K562 (cell line): ENCODE results near the gene FAM43B. TPM values are rescaled to one million over a fixed set of nuclear protein-coding genes. Genes with fewer than 3 reads are reported as not detected.

ENCODE experiments used
- ARNT ChIP-seq, 2 experiments: fragments of 450-650 bp; IDR thresholded peaks; 2 replicates each; pipeline ENCODE4 v1.6.1; 2016; ENCODE audit warnings: mild to moderate bottlenecking in 1 of 2
- ATF1 ChIP-seq, 2 experiments: fragments of 450-650 bp in 1 of 2; IDR thresholded peaks; 2 replicates each; pipeline ENCODE4 v1.6.1; 2016; ENCODE audit warnings: missing compliant biosample characterization in 1 of 2, missing genetic modification characterization in 1 of 2
- CEBPB ChIP-seq: fragments of 450-650 bp; IDR thresholded peaks from 2 replicates; pipeline ENCODE4 v1.6.1; 2016; ENCODE audit warnings: missing genetic modification characterization, missing compliant biosample characterization
- GATAD2A ChIP-seq: fragments of 450-650 bp; IDR thresholded peaks from 2 replicates; pipeline ENCODE4 v1.6.1; 2017
- GTF2E2 ChIP-seq: fragments of 200-800 bp; sonication (Bioruptor generic); IDR thresholded peaks from 2 replicates; pipeline ENCODE4 v1.6.1; 2016; ENCODE audit warnings: missing genetic modification characterization, missing compliant biosample characterization
- KLF6 ChIP-seq: fragments of 250-450 bp; sonication (Bioruptor Pico); IDR thresholded peaks from 2 replicates; pipeline ENCODE4 v1.4.0; 2020; ENCODE audit warnings: mild to moderate bottlenecking, moderate library complexity, borderline replicate concordance
- MEIS2 ChIP-seq: fragments of 450-650 bp; IDR thresholded peaks from 2 replicates; pipeline ENCODE4 v1.6.1; 2014; ENCODE audit warnings: mild to moderate bottlenecking; ENCODE audit not compliant: partially characterized antibody
- NCOA2 ChIP-seq, 2 experiments: fragments of 450-650 bp; IDR thresholded peaks; 2 replicates each; pipeline ENCODE4 v1.6.1; 2018; ENCODE audit warnings: mild to moderate bottlenecking in 2 of 2, moderate library complexity in 1 of 2; ENCODE audit not compliant: partially characterized antibody in 2 of 2
- NCOA4 ChIP-seq: fragments of 450-650 bp; IDR thresholded peaks from 2 replicates; pipeline ENCODE4 v1.6.1; 2018; ENCODE audit warnings: mild to moderate bottlenecking; ENCODE audit not compliant: partially characterized antibody
- NFATC3 ChIP-seq: fragments of 450-650 bp; IDR thresholded peaks from 2 replicates; pipeline ENCODE4 v1.6.1; 2017; ENCODE audit warnings: mild to moderate bottlenecking
- NFE2 ChIP-seq: IDR thresholded peaks from 2 replicates; pipeline ENCODE4 v1.6.1; 2014; ENCODE audit warnings: antibody characterized with exemption, low read depth
- PHF20 ChIP-seq: fragments of 450-650 bp; IDR thresholded peaks from 2 replicates; pipeline ENCODE4 v1.6.1; 2018; ENCODE audit not compliant: partially characterized antibody
- PHF21A ChIP-seq: fragments of 450-650 bp; IDR thresholded peaks from 2 replicates; pipeline ENCODE4 v1.6.1; 2017; ENCODE audit warnings: low read depth, borderline replicate concordance
- SMARCC2 ChIP-seq: fragments of 450-650 bp; IDR thresholded peaks from 2 replicates; pipeline ENCODE4 v1.6.1; 2017; ENCODE audit warnings: antibody characterized with exemption, moderate library complexity, mild to moderate bottlenecking, low read depth
- TEAD4 ChIP-seq, 2 experiments: sonication (generic) in 1 of 2; formaldehyde crosslinking in 1 of 2; IDR thresholded peaks; 2 replicates each; pipeline versions ENCODE4 v1.6.1 to v1.8.0; 2012 to 2022; ENCODE audit warnings: borderline replicate concordance in 1 of 2, inconsistent platforms in 1 of 2, low read length in 1 of 2, mild to moderate bottlenecking in 1 of 2, missing genetic modification reagents in 1 of 2
- TSHZ1 ChIP-seq: fragments of 250-450 bp; sonication (Bioruptor Pico); IDR thresholded peaks from 2 replicates; pipeline ENCODE4 v1.4.0; 2020; ENCODE audit warnings: mild to moderate bottlenecking, moderate library complexity
- U2AF1 ChIP-seq: fragments of 200-400 bp; formaldehyde crosslinking; optimal IDR thresholded peaks from 2 replicates; pipeline ENCODE3; 2017; ENCODE audit warnings: mild to moderate bottlenecking, low read depth, low read length, moderate library complexity
- WHSC1 ChIP-seq: IDR thresholded peaks from one replicate; pipeline ENCODE4 v1.6.1; 2012; ENCODE audit warnings: low read length, control low read depth, inconsistent platforms
- ZC3H8 ChIP-seq: fragments of 450-650 bp; IDR thresholded peaks from 2 replicates; pipeline ENCODE4 v1.6.1; 2017
- ZFP30 ChIP-seq: fragments of 250-450 bp; sonication (Bioruptor Pico); IDR thresholded peaks from 2 replicates; pipeline ENCODE4 v1.8.0; 2022; ENCODE audit warnings: moderate library complexity, mild to moderate bottlenecking, inconsistent platforms, borderline replicate concordance
- ZNF165 ChIP-seq: fragments of 250-450 bp; sonication (Bioruptor Pico); IDR thresholded peaks from 2 replicates; pipeline ENCODE4 v1.4.0; 2020; ENCODE audit warnings: borderline replicate concordance
- ZNF212 ChIP-seq: fragments of 450-650 bp; formaldehyde crosslinking; IDR thresholded peaks from 2 replicates; pipeline ENCODE4 v1.4.0; 2020; ENCODE audit warnings: mild to moderate bottlenecking
- ZNF24 ChIP-seq: fragments of 450-650 bp; IDR thresholded peaks from 2 replicates; pipeline ENCODE4 v1.6.1; 2016
- ZNF398 ChIP-seq: fragments of 250-450 bp; sonication (Bioruptor Pico); IDR thresholded peaks from 2 replicates; pipeline ENCODE4 v1.8.0; 2021; ENCODE audit warnings: moderate library complexity, mild to moderate bottlenecking, inconsistent platforms
- ZNF780A ChIP-seq: fragments of 250-450 bp; sonication (Bioruptor Pico); IDR thresholded peaks from 2 replicates; pipeline ENCODE4 v1.5.0; 2021; ENCODE audit warnings: mild to moderate bottlenecking
- ZSCAN32 ChIP-seq: fragments of 450-650 bp; formaldehyde crosslinking; IDR thresholded peaks from 2 replicates; pipeline ENCODE4 v1.4.0; 2020; ENCODE audit warnings: mild to moderate bottlenecking, moderate library complexity
- polyA plus RNA-seq, 8 experiments: library from polyadenylated mRNA; depleted of rRNA in 4 of 8; stranded (reverse) in 5 of 8; unstranded in 3 of 8; fragments of >200 nt; fragmentation: Nextera tagmentation in 2 of 8; fragmentation: Illumina TruSeq in 1 of 8; extraction: Ambion mirVana in 2 of 8; extraction: Trizol in 1 of 8; gene quantifications; 2 replicates each; pipeline versions ENCODE4 v1.2.1 to v1.2.3, GENCODE V29; 2011 to 2014; ENCODE audit warnings: inconsistent platforms in 1 of 8, missing spikeins in 1 of 8
- total RNA-seq, 7 experiments: library from RNA; depleted of rRNA in 6 of 7; stranded (reverse); fragments of >200 nt in 6 of 7; fragmentation: Illumina TruSeq in 2 of 7; extraction: Trizol in 2 of 7; gene quantifications; 2 replicates each; pipeline versions ENCODE4 v1.2.1 to v1.2.3, GENCODE V29; 2011 to 2021; ENCODE audit warnings: low replicate concordance in 1 of 7

Gene FAM43B
- total and polyA plus RNA-seq, 9 of the 15 experiments (the other 6 are each of a cell fraction or from before 2014, with no cell fraction given) = not detected

GRCh38 chr1:20574686-20575540, 22.5 kb downstream of the FAM43B start (continued):
- TF ChIP-seq TEAD4 (IDR thresholded peaks at IDR 0.05; ENCODE audit: low read length) (peak; percentile 63), TEAD4 (CRISPR knock-in tag; IDR thresholded peaks at IDR 0.05; ENCODE audit: borderline replicate concordance) (no peak), U2AF1 (no peak), NFE2 (no peak), ZFP30 (CRISPR knock-in tag) (no peak), ZC3H8 (no peak), TSHZ1 (CRISPR knock-in tag) (no peak), GATAD2A (no peak), NFATC3 (no peak), NCOA2 (IDR thresholded peaks at IDR 0.05; ENCODE audit: partially characterized antibody in 2 of 2) (no peak), CEBPB (tag) (no peak), SMARCC2 (no peak), ARNT (IDR thresholded peaks at IDR 0.05) (0 out of 4 replicates have a peak, but pooled peaks of 1 of the 2 experiments have one; percentile 44), ZNF24 (no peak), ZNF398 (CRISPR knock-in tag) (no peak), ZNF780A (CRISPR knock-in tag) (no peak), ZSCAN32 (CRISPR knock-in tag) (no peak), GTF2E2 (tag) (no peak), PHF20 (no peak), PHF21A (no peak), ATF1 (CRISPR knock-in tag; IDR thresholded peaks at IDR 0.05) (no peak), ATF1 (tag; IDR thresholded peaks at IDR 0.05) (no peak), NCOA4 (no peak), ZNF212 (no peak), KLF6 (CRISPR knock-in tag) (no peak), ZNF165 (no peak), WHSC1 (no peak), MEIS2 (peak; percentile 61)
